ENCODE results near the gene RASL10A.

Gene RASL10A

DNA sequence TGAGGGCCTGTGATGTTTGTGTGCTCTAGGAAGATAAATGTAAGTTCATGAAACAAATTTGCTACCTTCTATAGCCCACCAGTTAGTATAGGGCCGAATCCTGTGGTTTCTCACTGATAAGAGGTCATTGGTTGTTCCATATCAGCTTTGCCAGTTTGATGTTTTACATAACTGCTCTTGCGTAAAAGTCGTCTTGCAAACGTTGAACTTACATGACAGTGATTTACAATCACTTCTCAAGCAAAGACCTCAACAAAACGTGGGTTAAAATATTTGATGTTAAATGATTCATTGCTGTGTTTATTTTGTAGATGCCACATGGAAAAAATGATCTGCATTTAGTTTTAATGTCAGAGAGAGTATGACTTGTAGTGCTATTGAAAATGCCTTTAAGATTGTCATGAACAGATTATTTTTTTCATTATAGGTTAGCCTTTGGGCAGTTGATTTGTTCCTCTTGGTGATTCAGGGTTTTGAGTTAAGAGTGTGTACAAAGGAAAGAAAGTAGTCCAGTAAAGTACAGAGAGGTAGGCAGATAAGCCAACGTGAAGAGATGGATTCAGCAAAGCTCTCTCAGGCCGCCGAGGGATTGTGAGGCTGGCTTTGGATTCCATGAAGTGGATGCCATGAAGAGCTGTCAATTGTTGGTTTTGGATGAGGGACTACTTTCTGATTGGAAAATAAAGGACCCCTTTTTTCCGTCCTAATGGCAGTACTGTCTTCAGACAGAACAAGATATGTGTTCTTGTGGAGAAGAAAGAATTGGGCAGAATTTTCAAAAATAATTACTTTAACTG is 44.8 kb downstream of the RASL10A start:
- in situ Hi-C loops (cut with MboI; ENCODE audit: low sequenced_read_pairs): no loop called here

DNA sequence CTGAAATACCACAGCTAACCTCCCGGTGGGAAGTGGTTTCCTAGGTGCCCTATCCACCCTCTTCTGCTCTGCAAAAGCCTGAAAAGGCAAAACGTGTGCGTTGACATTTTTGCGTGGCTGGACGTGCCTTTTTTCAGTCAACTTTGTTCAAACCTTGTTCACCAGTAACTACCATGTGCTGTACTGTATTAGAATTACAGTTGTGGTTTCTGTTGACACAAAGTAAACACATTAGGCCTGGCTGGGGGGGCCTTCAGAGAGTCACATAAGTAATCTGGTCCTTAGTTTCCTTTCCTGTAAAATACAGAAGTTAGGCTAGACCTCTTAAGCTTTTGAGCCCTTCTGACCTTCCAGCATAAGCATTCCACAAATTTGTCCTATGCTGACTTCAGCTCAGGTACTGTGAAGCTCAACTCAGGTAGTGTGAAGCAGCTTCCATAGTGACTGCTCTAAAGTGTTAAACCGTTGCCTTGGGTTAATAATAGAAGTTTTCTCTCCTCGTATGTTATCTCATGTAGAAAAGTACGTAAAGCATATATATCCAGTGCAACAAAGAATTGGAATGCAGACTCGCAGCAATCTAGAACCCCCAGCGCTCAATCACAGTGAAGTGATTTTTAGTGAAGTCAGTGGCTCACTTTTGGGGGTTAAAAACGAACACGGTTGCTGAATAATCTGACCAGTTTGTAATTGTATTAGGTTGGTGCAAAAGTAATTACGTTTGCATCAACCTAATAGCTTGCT is 45.6 kb downstream of the RASL10A start:
- in situ Hi-C loops (cut with MboI; ENCODE audit: low sequenced_read_pairs): no loop called here

DNA sequence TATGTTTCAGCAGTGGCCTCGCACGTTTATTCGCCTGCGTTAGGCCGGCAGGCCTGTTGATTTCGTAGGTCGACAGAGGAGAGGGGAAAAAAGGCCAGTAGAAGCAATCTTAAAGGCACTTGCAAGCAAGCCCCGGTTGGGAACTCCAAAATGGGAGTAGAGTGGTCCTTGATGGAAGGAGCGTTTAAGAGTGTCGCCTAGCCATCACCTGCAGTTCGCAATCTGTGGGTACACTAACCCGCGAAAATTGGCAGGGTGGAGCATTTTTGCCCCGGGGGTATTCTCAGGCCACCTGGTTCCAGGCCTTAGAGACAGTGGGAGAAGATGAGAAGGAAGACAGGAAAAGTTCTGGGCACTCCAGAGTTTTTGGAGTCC is 46.3 kb downstream of the RASL10A start:
- in situ Hi-C loops (cut with MboI; ENCODE audit: low sequenced_read_pairs): no loop called here

DNA sequence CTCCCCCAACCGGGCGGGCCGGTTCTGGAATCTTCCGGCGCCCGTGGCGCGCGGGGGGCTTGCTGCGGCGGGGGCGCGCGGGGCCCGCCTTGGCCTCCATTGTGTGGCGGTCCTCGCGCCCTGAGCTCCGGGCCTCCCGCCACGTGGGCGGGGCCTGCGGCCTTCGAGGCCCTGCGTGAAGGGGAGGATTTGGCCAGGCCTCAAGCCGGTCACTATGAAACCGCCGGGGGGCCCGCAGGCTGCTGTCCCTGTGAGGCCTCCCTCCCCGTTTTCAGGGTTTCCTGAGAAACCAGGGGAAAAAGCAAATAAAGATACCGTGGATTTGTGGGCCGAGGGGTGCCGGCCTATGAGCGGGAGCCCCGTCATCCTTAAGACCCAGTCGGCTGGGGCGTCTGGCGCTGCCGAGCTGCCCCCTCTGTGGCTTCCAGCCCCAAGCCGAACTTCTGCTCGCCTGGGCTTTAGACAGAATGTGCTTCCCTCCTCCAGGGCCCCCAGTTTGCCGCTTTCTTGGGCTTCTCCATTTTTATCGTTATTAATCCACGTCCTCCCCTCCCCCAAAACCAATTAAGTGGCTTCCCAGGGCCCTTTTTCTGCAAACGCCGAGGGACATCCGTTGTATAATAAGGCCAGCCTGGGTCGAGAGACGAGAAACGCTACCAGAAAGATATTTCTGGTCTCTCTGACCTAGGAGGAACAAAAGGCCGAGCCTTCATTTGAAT is 46.8 kb downstream of the RASL10A start:
- in situ Hi-C loops (cut with MboI; ENCODE audit: low sequenced_read_pairs): no loop called here

DNA sequence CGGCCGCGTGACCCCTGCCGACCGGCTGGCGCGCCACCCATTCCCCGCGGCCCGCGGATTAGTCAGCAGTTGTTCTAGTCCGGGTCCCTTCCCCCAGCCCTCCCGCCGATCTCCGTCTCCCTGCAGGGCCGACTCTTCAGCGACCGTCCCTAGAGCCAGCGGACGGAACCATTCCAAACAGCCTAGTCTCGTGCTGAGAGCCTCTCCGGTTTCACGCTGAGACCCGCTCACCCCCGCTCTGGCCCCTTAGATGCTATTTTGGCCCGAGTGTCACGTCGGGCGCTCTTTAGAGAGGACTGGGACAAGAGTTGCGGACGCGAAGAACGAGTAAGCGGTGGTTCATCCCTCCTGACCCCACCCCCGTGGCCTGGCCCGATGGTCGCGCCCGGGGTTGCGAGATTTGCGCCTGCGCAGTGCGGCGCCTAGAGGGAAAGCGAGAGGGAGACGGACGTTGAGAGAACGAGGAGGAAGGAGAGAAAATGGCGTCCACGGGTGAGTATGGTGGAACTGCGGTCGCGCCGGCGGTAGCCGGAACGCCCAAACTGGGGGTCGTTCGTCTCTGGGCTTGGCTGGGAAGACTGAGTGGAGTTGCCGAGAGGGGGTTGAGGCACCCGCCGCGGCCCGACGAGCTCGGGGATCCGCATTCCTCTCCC is 47.5 kb downstream of the RASL10A start, which contains the start of the genes EWSR1 and RHBDD3:
Gene EWSR1 (plus strand): TSS at position 411 of the 653 bp plus-strand sequence. CDS start 69 bp downstream, at position 480.
Gene RHBDD3 (minus strand): TSS at position 124 of the 653 bp plus-strand sequence. CDS start 2,355 bp downstream, outside the sequence.
- in situ Hi-C loops (cut with MboI; ENCODE audit: low sequenced_read_pairs): no loop called here

DNA sequence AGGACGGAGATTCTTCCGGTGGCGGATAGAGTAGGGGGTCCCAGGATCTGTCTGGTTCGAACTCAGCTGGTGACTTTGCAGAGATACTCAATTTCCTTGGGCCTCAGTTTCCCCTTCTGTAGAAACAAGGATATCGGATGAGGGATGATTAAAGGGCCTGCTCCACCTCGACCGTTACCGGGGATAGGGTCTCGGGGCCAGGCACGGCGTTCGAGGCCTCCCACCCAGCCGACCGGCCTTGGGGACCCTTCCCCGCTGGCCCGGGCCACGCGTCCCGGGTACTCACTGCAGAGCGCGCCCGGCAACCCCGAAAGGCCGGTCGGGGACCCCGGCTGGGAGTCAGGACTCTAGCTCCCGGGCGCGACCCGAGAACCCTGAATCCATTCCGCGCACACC is 48.0 kb downstream of the RASL10A start:
- in situ Hi-C loops (cut with MboI; ENCODE audit: low sequenced_read_pairs): no loop called here

DNA sequence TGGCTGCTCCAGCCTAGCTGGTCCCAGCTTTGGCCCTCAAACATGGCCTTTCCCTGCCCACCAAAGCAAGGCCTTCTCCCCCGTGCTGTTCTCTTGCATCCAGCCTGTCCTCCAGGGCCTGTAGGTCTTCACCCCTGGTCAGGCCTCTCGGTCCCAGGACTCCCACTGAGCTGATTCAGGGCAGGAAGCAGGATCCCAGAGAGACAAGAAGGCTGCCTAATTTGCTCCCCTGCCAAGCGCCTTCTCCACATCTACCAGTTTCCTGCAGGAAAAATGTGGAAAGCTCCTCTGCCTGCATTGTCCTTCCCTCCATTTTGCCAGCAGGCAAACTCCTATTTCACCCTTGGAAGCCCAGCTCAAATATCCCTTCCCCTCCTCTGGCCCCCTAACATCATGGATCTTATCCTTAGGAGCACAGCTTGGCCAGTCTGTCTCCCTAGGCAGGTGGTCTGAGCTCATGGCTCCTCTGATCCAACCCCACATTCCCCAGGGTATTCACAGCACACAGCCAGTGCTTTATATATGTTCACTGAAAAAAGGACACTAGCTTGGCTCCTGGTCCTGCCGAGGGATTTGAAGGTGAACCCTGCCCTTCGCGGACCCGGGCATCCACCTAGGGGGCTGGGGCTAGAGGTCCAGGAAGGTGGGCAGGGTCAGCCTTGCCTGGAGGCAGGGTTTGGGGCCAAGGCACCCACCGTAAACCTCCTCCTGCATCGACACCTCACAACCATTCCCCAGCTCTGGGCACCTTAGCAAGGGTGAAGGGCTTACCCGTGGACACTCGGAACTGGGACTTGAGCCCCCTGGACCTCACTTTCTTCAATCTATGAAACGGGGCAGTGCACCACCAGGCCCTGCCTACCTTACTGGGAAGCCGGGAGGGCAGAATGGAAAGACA is 48.7 kb downstream of the RASL10A start:
- in situ Hi-C loops (cut with MboI; ENCODE audit: low sequenced_read_pairs): no loop called here

DNA sequence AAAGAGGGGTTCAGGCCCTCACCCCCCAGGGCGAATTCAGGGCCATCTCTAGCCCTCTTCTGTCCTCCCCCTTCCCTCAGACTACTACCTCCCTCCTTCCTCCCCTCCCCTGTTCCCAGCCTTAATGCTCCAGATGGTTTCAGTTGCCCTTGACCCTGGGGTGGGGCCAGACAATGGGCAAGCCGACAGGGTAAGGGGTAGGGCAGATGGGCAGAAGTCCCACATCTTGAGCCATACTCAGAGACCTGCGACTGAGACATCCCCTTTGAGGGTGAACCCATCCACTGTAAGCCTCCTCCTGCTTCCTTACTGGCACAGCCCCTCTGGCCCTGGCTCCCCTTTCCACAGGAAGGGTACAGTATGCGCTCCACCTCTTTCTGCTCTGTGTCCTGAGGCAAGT is 49.6 kb downstream of the RASL10A start:
- in situ Hi-C loops (cut with MboI; ENCODE audit: low sequenced_read_pairs): no loop called here

DNA sequence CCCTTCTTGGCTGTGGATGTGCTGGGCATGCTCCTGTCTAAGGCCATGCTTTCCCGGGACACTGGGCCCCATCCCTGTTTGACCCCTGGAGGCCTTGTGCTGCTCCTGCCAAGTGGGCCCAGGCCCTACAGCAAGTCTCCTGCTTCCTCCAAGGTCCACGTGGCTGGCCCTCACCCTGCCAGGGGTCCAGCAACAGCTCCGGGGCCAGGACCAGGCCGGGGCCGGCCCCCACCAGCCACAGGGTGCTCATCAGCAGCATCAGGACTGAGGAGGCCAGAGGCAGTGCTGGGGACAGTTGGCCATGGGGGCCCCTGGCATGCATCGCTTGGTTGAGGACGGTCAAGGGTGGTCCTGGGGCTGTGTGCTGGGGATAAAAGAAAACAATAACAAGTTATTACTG is 50.2 kb downstream of the RASL10A start:
- in situ Hi-C loops (cut with MboI; ENCODE audit: low sequenced_read_pairs): no loop called here

DNA sequence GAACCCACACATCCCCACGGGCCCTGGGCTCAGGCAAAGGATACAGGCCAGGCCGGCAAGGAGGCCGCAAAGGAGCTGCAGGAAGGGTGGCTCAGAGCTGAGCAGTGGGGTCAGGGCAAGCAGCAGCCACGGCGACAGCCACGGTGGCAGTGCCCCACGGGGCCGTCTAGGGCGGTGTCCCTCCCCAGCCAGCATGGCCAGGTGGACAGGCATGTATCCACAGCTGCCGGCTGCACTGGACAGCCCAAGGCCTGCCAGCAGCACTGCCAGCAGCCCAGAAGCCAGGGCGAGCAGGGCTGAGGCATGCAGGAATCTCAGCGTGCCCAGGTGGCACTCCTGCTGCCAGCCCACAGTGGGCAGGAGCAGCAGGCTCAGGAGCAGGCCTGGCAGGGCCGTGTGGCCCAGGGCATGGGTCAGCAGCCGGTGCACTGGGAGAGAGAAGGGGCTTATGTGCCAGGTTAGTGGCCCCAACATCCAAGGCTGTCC is 51.7 kb downstream of the RASL10A start:
- in situ Hi-C loops (cut with MboI; ENCODE audit: low sequenced_read_pairs): no loop called here

All from HL-60/S4 (cell line).